Stimulated activated CD8-positive, alpha-beta memory T cell treated with anti-CD3 and anti-CD28 coated beads, Interleukin-4, amount 100 ng/mL, for 1 hour (primary cell): ENCODE data around the gene ITFG2.
A peak's percentile ranks its signal among the peaks of the same experiment; 100 is the strongest.
"Not testable (repeated sequence)": the region's sequence is repeated elsewhere in the genome, so short reads cannot be mapped to it uniquely, and the experiment has no call there.

Experiments
- DNase-seq, 2 donors: peaks; one replicate each; pipeline ENCODE4 v3.0.0-alpha.2; 2020; ENCODE audit warnings: low read depth in 2 of 2, low spot score in 1 of 2

ITFG2 gene

DNA sequence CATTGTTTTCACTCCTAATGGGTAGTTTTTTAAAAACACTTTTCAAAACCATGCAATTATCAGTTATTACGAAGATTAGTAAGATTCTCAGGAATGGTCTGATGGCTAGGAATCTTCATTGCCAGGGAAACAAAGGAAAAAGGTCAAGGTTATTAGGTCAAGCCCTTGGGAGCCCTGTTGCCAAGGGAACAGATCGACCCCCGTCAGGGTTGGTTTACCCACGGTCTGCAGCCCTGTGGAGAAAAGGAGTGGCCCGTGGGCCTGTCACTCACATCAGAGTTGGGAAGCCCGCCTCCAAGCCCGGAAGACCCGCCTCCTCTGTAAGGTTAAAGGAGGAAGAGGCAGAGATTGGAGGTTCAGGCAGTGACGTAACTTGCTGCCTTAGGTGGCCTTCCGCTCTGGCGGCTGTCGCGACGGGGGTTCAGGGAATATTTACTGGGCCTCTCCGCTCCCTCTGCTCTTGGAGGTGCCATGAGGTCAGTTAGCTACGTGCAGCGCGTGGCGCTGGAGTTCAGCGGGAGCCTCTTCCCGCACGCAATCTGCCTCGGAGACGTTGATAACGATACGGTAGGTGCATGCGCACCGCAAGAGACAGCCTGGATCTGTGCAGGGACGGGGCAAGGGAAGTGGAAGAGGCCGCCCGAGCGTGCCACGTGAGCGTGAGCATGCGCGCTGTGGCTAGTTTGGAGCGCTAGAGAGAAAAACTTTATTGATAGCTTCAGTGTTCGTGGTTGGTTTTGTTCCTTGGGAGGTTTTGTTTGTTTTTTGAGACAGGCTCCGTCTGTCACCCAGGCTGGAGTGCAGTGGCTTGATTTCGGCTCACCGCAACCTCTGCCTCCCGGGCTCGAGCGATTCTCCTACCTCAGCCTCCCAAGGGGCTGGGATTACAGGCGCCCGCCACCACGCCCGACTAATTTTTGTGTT, at the start of gene ITFG2:
Gene ITFG2 (plus strand): TSS at position 379 of the 924 bp plus-strand sequence. CDS start 93 bp downstream, at position 472.
- DNase-seq = peak; percentile 84 to 89

- no peak for DNase-seq
Observed at GRCh38 chr12:2764398-2764797, 48.1 kb upstream of the ITFG2 start.

DNA sequence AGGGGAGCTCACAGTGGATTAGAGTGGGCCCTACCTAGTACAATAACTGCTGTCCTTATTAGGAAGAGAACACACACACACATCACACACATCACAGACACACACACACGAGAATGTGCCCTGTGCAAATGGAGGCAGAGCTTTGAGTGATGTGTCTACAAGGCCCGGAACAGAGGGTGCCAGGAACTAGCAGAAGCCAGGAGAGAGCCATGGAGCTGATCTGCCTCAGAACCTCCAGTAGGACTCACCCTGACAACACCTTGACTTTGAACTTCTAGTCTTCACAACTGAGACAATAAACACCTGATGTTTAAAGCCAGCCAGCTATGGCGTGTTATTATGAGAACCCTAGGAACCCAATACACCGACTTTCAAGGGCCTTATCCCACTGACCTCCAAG, 47.4 kb upstream of the ITFG2 start:
- DNase-seq = no peak

GRCh38 chr12:2765608-2766007, 46.9 kb upstream of the ITFG2 start:
- DNase-seq = no peak

DNA sequence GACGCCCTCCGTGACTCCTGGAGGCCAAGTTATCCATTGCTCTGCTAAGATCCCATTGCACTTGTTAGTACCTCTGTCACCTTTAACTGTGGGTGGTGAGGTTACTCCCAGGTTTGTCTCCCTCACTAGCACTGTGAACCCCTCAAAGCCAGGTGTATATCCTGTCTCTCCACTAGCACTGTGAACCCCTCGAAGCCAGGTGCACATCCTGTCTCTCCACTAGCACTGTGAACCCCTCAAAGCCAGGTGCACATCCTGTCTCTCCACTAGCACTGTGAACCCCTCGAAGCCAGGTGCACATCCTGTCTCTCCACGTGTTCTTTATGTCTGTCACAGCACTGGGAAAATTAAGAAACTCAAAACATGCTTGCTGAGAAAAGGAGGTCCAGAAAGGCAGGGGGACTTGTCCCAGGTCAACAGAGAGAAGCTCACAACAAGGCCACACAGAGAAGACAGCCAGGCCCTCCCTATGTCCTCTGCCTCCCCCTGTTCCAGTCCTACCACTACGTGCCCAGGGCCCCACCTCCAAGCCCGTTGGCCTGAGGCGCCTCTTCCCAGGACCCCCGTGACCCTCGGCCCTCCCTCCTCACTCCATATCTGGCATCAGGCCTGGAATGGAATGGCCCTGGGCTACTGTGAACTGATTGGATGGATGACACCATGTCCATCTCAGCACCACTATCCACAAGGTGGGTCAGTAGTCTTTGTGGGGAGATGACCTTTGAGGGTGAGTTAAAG, 44.1 kb upstream of the ITFG2 start:
- DNase-seq = no peak

DNA sequence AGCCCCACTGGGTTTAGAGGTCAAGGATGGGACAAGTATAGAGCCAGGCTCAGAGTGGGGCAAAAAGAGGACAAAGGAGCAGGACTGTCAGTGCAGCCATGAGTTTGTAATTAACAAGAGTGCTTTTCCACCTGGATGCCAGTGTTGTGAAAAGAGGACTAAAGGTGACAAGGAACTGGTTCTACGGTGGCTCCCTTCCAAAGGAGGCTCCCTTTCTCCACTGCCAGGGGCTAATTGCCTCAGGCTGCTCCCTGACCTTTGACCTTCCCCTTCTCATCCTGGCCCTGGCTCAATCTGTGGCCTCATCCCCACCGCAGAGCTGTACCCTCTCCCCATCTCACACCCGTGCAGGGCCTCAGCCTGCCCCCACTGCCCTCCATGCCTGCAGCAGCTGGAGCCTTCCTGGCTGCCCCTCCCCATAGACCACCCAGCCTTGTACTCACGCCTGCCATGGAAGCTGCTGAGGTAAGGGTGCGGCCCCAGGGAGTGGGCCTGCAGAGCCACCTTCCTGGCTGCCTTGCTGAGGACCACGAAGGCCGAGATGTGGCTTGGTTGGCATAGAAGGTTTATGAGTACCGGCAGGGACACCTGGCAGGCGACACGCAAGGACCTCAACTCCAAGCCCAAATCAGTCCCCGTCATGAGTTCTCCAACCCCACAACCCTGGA, 42.5 kb upstream of the ITFG2 start:
- no peak for DNase-seq

- DNase-seq = not testable (repeated sequence)
Observed at GRCh38 chr12:2770544-2770943, 41.9 kb upstream of the ITFG2 start.

DNA sequence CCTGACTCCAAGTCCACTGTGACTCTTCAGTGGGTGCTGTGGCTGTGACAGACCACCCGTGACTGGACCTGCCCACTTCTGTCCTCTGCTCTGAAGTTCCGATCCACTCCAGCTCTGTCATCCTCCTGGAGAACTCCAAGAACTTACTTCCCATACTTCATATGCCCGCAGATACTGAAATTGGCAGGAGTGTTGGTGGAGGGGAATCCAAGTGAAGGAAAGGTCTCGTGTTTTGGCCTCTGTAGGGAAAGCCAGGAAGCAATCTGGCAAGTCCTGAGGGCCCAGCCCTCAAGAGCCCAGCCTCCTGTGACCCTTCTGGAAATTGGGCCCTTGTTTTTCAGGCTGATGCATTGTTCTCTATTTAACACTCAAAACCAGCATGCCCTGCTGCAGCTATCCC, 40.1 kb upstream of the ITFG2 start:
- no peak for DNase-seq

GRCh38 chr12:2773199-2773875, 39.1 kb upstream of the ITFG2 start:
- no peak for DNase-seq

DNA sequence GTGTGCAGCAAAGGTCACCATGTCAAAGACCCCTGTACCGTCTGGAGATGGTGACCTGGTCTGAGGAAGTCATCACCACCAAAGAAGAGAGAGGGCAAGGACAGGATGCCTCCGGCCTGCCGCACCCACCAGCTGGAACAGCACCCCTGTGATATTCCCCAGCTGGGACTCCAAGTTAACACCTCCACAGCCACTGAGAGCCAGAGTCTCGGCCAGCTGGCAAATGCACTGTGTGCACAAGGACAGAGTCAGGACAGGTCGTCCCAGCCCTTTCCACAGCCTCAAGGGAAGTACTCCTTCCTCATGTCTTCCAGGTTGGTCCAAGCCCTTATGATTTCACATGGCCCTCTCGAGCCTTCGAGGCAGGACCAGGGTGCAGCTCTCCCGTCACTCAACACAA, 37.0 kb upstream of the ITFG2 start:
- no peak for DNase-seq

DNA sequence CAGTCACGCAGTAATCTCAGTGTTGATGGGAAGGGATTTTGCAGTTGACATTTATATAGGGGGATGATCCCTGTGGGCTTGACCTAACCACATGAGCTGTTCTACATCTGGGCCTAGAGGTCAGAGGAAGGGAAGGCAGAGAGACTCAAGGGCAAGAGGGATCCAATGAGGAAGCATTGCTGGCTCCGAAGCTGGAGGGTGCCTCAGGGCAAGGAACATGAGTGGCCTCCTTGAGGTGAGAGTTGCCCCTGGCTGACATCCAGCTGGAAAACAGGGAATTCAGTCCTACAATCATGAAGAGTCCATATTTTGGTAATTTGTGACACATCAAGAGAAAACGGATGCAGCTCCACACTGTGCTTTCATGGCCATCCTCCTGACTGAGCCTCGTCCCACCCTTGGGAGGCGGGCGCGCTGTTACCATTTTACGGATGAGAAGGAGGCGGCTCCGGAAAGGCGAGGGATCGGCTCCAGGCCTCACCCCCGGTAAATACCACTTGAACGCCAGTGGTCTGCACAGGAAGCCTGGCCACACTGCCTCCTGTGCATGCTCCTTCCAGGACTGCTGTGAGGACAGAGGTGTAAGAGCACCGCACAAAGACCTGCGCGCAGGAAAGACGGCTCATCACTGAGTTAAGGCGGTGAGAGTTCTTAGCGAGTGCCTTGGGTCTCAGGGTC, 36.2 kb upstream of the ITFG2 start:
- DNase-seq = no peak

GRCh38 chr12:2779281-2779680, 33.2 kb upstream of the ITFG2 start:
- DNase-seq = no peak

DNA sequence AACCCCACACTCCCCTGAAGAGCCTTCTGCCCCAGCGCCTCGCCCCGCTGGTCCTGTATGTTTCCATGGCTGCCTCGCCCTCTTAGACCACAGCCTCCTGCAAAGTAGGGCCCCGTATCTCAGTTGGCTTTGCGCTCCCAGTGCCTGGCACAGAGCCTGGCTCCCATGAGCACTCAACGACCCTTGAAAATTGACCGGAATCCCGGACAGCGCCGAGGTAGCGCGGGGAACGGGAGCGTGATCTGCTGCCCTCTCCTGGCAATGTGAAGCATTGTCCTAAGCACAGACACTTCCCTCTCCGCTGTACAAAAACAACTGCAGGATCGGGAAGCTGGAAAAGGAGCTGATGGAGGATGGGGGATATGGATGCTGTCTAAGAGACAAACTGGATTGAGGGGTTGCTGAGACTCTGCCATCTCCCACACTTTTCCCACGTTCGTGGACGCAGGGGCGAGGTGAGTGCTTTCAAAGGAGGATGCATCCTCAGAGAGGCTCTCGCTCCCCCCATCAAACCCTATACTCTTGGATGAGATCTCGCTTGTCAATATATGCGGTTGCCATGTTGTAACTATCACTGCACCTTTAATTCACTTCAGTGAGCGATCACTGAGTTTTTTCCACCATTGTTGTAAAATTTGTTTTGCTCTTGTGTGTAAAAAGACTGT, 28.4 kb upstream of the ITFG2 start:
- DNase-seq = peak in 1 of 2 donors; percentile 17

GRCh38 chr12:2785017-2785416, 27.5 kb upstream of the ITFG2 start:
- DNase-seq = no peak

DNA sequence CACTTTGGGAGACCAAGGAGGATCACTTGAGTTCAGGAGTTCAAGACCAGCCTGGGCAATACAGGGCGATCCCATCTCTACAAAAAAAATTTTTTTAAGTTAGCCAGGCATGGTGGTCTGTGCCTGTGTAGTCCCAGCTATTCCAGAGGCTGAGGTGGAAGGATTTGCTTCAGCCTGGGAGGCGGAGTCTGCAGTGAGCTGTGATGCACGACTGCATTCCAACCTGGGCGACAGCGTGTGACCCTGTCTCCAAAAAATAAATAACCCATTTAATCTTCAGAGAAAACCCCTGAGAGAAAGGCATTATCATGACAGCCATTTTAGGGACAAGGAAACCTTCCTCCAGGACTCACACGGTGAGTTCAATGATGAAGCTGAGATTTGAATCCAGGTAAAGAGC, 21.4 kb upstream of the ITFG2 start:
- no peak for DNase-seq

GRCh38 chr12:2792671-2793500, 19.6 kb upstream of the ITFG2 start:
- DNase-seq = no peak

DNA sequence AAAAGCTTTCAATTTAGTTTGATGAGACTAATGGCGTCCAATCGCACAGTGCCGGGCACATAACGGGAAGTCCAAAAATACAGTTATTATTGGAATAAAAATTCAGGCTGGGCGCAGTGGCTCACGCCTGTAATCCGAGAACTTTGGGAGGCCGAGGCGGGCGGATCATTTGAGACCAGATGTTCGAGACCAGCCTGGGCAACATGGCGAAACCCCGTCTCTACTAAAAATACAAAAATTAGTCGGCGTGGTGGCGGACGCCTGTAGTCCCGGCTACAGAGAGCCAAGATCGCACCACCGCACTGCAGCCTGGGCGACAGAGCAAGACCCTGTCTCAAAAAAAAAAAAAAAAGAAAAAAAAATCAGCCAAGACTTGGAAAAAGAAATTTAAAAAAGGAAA, 18.9 kb upstream of the ITFG2 start:
- DNase-seq = no peak

DNA sequence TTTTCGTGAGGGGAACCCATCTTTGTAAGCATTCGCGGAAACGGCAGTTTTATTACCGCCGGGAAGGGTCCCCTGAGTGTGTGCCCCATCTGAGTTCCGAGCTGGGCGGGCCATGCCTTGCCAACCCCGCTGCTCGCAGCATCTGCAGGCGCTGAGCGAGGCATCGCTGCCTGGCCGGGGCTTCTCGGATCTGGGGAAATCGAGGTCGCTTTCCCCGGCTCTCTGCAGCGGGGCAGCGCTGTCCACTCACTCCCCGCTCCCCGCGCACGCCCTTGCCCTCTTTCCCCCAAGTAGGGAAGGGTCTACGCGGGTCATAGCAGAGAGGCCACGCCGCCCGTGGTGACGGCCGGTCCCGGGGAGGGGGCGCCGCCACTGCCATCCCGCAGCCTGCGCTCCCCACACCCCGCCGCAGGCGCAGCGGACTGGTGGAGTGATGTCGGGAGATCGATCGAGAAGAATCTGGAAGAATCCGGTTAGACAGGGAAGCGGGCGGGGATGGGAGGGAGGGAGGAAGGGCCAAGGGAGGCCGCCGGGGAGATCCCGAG, 18.2 kb upstream of the ITFG2 start:
- no peak for DNase-seq

DNA sequence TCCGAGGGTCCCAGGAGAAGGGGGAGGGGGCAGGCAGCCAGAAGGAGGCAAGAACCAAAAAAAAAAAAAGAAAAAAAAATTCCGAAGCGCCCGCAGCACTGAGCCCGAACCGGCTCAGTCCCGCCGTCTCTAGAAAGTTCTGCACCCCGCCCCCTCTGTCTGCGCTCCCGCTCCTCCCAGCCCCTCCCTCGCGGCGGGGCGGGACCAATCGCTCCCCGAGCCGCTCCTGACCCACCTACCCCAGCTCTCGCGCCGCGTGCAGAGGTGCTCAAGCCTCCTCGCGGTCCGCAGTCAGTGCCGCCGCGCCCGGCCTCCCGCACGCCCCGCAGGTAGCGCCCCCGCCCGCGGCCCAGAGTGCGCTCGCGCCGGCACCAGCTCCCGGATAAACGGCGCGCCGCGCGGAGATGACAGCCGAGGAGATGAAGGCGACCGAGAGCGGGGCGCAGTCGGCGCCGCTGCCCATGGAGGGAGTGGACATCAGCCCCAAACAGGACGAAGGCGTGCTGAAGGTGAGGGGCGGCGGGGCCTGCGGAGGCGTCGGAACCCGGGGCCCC, 17.7 kb upstream of the ITFG2 start, which contains the start of gene FKBP4:
Gene FKBP4 (plus strand): TSS at position 235 of the 554 bp plus-strand sequence. CDS start 170 bp downstream, at position 405.
- peak; percentile 78 to 79 for DNase-seq
